ENCODE measurements around the gene CLDN3.
"Not testable (repeated sequence)": the region's sequence is repeated elsewhere in the genome, so short reads cannot be mapped to it uniquely, and the experiment has no call there.

The CLDN3 gene

GRCh38 chr7:73735528-73735905 lies 34.6 kb downstream of the CLDN3 start:
- no peak for DNase-seq

GRCh38 chr7:73734619-73735527 lies 35.2 kb downstream of the CLDN3 start:
- DNase-seq, result peak; percentile 54 to 76 (median 58)

- no peak for DNase-seq
Observed at GRCh38 chr7:73732397-73732796, 37.7 kb downstream of the CLDN3 start.

- DNase-seq, result no peak
Observed at GRCh38 chr7:73730485-73730884, 39.6 kb downstream of the CLDN3 start.

- DNase-seq, result no peak
Observed at GRCh38 chr7:73728551-73728950, 41.5 kb downstream of the CLDN3 start.

GRCh38 chr7:73727952-73728351 lies 42.1 kb downstream of the CLDN3 start:
- no peak for DNase-seq

GRCh38 chr7:73726083-73726466 lies 44.0 kb downstream of the CLDN3 start:
- DNase-seq, result no peak

- no peak for DNase-seq
Observed at GRCh38 chr7:73723813-73724212, 46.3 kb downstream of the CLDN3 start.

GRCh38 chr7:73722785-73723184 lies 47.3 kb downstream of the CLDN3 start:
- DNase-seq, result no peak

GRCh38 chr7:73722182-73722581 lies 47.9 kb downstream of the CLDN3 start:
- not testable (repeated sequence) for DNase-seq

GRCh38 chr7:73721377-73721817 lies 48.7 kb downstream of the CLDN3 start:
- no peak for DNase-seq

GRCh38 chr7:73720443-73720842 lies 49.6 kb downstream of the CLDN3 start:
- not testable (repeated sequence) for DNase-seq

GRCh38 chr7:73719806-73720169 lies 50.3 kb downstream of the CLDN3 start:
- DNase-seq, result no peak
